K562 (cell line): ENCODE data around the gene MAN1A1. TPM values are rescaled to one million over a fixed set of nuclear protein-coding genes. Genes with fewer than 3 reads are reported as not detected.

Experiments
- ATAC-seq: fragments of 200-7000 bp; cut with Tn5 transposase; 3 replicates; pipeline ENCODE4 v1.9.1; 2020; ENCODE audit warnings: moderate library complexity
- BruUV-seq: library from RNA; stranded (reverse); fragments of 400-500 nt; replicated peaks from 2 replicates; lab custom pipeline; 2021; lab: Mats Ljungman, UMichigan
- CTCF ChIA-PET: fragments of 300-600 bp; formaldehyde crosslinking; extraction: SDS; loops from one replicate; lab custom pipeline; 2021; ENCODE audit warnings: low intra/inter-chr PET ratio; lab: Yijun Ruan, JAX
- POLR2A ChIA-PET: fragments of 300-600, 350-650 bp; sonication (Branson Sonifier 250); formaldehyde crosslinking; extraction: SDS; loops from one replicate; lab custom pipeline; 2021; ENCODE audit warnings: antibody characterized with exemption, inconsistent platforms; lab: Yijun Ruan, JAX
- DNase-seq, 4 experiments: peaks; one replicate each; pipeline versions ENCODE4 v3.0.0 to v3.0.0-alpha.2; 2011 to 2018; ENCODE audit warnings: low spot score in 3 of 4, mixed read lengths in 3 of 4; ENCODE audit errors: extremely low read depth in 1 of 4
- FAIRE-seq: peaks from 2 replicates; lab custom pipeline; 2011; peaks lifted over from hg19 to GRCh38; lab: Jason Lieb, UNC
- H2AFZ ChIP-seq: 2 replicates; pipeline ENCODE4 v1.6.0; 2011; ENCODE audit warnings: low read depth, low read length, control low read depth, inconsistent platforms
- H3K27ac ChIP-seq: fragments of 200-600 bp; 3 replicates; pipeline ENCODE4 v1.8.0; 2011; ENCODE audit warnings: low read depth, mild to moderate bottlenecking, control low read depth, inconsistent platforms, low read length, moderate library complexity, mixed read lengths; ENCODE audit errors: extremely low read depth
- H3K27me3 ChIP-seq, 2 experiments: fragments of 300-600 bp in 1 of 2; 2 replicates in 1 of 2; 3 replicates in 1 of 2; pipeline versions ENCODE4 v1.6.0 to v1.8.0; 2011; ENCODE audit warnings: inconsistent platforms in 2 of 2, low read length in 2 of 2, mild to moderate bottlenecking in 1 of 2, mixed read lengths in 1 of 2, moderate library complexity in 1 of 2; ENCODE audit not compliant: control insufficient read depth in 2 of 2, insufficient read depth in 2 of 2
- H3K36me3 ChIP-seq: fragments of 300-600 bp; 3 replicates; pipeline ENCODE4 v1.8.0; 2011; ENCODE audit warnings: mild to moderate bottlenecking, low read length, inconsistent platforms; ENCODE audit not compliant: control insufficient read depth, insufficient read depth
- H3K4me1 ChIP-seq, 2 experiments: fragments of 200-600 bp in 1 of 2; replicated peaks in 1 of 2; 2 replicates in 1 of 2; 3 replicates in 1 of 2; pipeline versions ENCODE4 v1.5.1 to v1.8.0; 2011; ENCODE audit warnings: inconsistent platforms in 2 of 2, low read length in 2 of 2, mild to moderate bottlenecking in 1 of 2, mixed read lengths in 1 of 2, moderate library complexity in 1 of 2; ENCODE audit not compliant: control insufficient read depth in 2 of 2, insufficient read depth in 2 of 2
- H3K4me2 ChIP-seq: 2 replicates; pipeline ENCODE4 v1.6.1; 2011; ENCODE audit warnings: low read length, control low read depth, inconsistent platforms, mixed read lengths; ENCODE audit not compliant: insufficient read depth
- H3K4me3 ChIP-seq: fragments of 200-600 bp; sonication (generic), shearing (Covaris generic); 2 replicates; pipeline ENCODE4 v1.5.1; 2016; ENCODE audit warnings: control low read depth, inconsistent platforms
- H3K79me2 ChIP-seq: fragments of 200-600 bp; 3 replicates; pipeline ENCODE4 v1.8.0; 2011; ENCODE audit warnings: low read length, inconsistent platforms; ENCODE audit not compliant: control insufficient read depth, insufficient read depth
- H3K9ac ChIP-seq, 2 experiments: 2 replicates each; pipeline versions ENCODE4 v1.6.0 to v1.6.1; 2011; ENCODE audit warnings: low read depth in 2 of 2, low read length in 2 of 2, control low read depth in 1 of 2, inconsistent platforms in 1 of 2, mild to moderate bottlenecking in 1 of 2, mixed read lengths in 1 of 2; ENCODE audit not compliant: insufficient read depth in 1 of 2
- H3K9me1 ChIP-seq: one replicate; pipeline ENCODE4 v1.6.0; 2011; ENCODE audit warnings: inconsistent platforms, mild to moderate bottlenecking, low read length, moderate library complexity; ENCODE audit not compliant: control insufficient read depth, insufficient read depth
- H3K9me3 ChIP-seq: replicated peaks from 2 replicates; pipeline ENCODE4 v1.5.1; 2011; ENCODE audit warnings: low read depth, low read length, inconsistent platforms; ENCODE audit not compliant: control insufficient read depth, insufficient read depth
- H4K20me1 ChIP-seq: replicated peaks from 2 replicates; pipeline ENCODE4 v1.6.1; 2011; ENCODE audit warnings: low read length, inconsistent platforms, mixed read lengths; ENCODE audit not compliant: control insufficient read depth, insufficient read depth
- CBFA2T2 ChIP-seq: fragments of 450-650 bp; conservative IDR thresholded peaks from 2 replicates; pipeline ENCODE4 v1.6.1; 2017; ENCODE audit warnings: mild to moderate bottlenecking
- CBFB ChIP-seq: sonication (generic); formaldehyde crosslinking; IDR thresholded peaks from 2 replicates; pipeline ENCODE4 v1.4.0; 2020; ENCODE audit warnings: mild to moderate bottlenecking, missing genetic modification reagents
- CREBBP ChIP-seq: IDR thresholded peaks from one replicate; pipeline ENCODE4 v1.6.1; 2012; ENCODE audit warnings: low read depth, mild to moderate bottlenecking, control low read depth, inconsistent platforms, low read length
- EHMT2 ChIP-seq: fragments of 450-650 bp; IDR thresholded peaks from 2 replicates; pipeline ENCODE4 v1.6.1; 2018; ENCODE audit warnings: antibody characterized with exemption
- ESRRB ChIP-seq: fragments of 250-450 bp; sonication (Bioruptor Pico); IDR thresholded peaks from 2 replicates; pipeline ENCODE4 v1.5.0; 2020; ENCODE audit warnings: mild to moderate bottlenecking, moderate library complexity, borderline replicate concordance
- ETV5 ChIP-seq: sonication (generic); formaldehyde crosslinking; IDR thresholded peaks from 2 replicates; pipeline ENCODE4 v1.4.0; 2020; ENCODE audit warnings: low read depth, mild to moderate bottlenecking, missing genetic modification reagents
- HIVEP1 ChIP-seq: fragments of 250-450 bp; sonication (Bioruptor Pico); IDR thresholded peaks from 2 replicates; pipeline ENCODE4 v1.4.0; 2020; ENCODE audit warnings: mild to moderate bottlenecking
- HOMEZ ChIP-seq: fragments of 250-450 bp; sonication (Bioruptor Pico); IDR thresholded peaks from 2 replicates; pipeline ENCODE4 v1.4.0; 2020; ENCODE audit warnings: mild to moderate bottlenecking, moderate library complexity
- ILK ChIP-seq: fragments of 450-650 bp; IDR thresholded peaks from 2 replicates; pipeline ENCODE4 v1.6.1; 2016; ENCODE audit warnings: missing genetic modification characterization, low read depth, mild to moderate bottlenecking, missing compliant biosample characterization, moderate library complexity, borderline replicate concordance
- L3MBTL2 ChIP-seq: fragments of 450-650 bp; IDR thresholded peaks from 2 replicates; pipeline ENCODE4 v1.6.1; 2016; ENCODE audit warnings: mild to moderate bottlenecking, moderate library complexity
- MXI1 ChIP-seq: IDR thresholded peaks from 2 replicates; pipeline ENCODE4 v1.6.1; 2011; ENCODE audit warnings: low read depth, mild to moderate bottlenecking, improper control_type of control experiment, low read length
- NELFE ChIP-seq: IDR thresholded peaks from 2 replicates; pipeline ENCODE4 v1.6.1; 2011; ENCODE audit warnings: mild to moderate bottlenecking; ENCODE audit not compliant: insufficient read depth, insufficient read length
- RCOR1 ChIP-seq, 2 experiments: IDR thresholded peaks; 2 replicates each; pipeline ENCODE4 v1.6.1; 2012; ENCODE audit warnings: low read depth in 2 of 2, low read length in 2 of 2, borderline replicate concordance in 1 of 2, improper control_type of control experiment in 1 of 2
- TSC22D4 ChIP-seq: fragments of 450-650 bp; IDR thresholded peaks from 2 replicates; pipeline ENCODE4 v1.6.1; 2016; ENCODE audit warnings: missing genetic modification characterization, missing biosample characterization, control low read depth
- ZBED1 ChIP-seq: IDR thresholded peaks from 2 replicates; pipeline ENCODE4 v1.6.1; 2014
- ZNF79 ChIP-seq: fragments of 250-450 bp; sonication (Bioruptor Pico); IDR thresholded peaks from 2 replicates; pipeline ENCODE4 v1.4.0; 2020; ENCODE audit warnings: low read depth, mild to moderate bottlenecking, moderate library complexity
- WGBS: fragments of 100-300 bp; shearing (Covaris generic); methylation state at CpG from one replicate; pipeline ENCODE4 v1.1.6; 2016; ENCODE audit warnings: low coverage, mixed read lengths; ENCODE audit not compliant: insufficient coverage; ENCODE audit errors: missing lambda C conversion rate; 5-methylcytosine and 5-hydroxymethylcytosine counted together
- in situ Hi-C: fragments of 300-500 bp; cut with MboI; formaldehyde crosslinking; loops from 4 replicates; pipeline ENCODE4 v1.15.0; 2018; ENCODE audit warnings: inconsistent platforms, mixed read lengths
- intact Hi-C: fragments of 100-400 bp; cut with micrococcal nuclease; formaldehyde crosslinking; loops from 2 replicates; pipeline ENCODE4 v1.14.2; 2022
- polyA plus RNA-seq, 8 experiments: library from polyadenylated mRNA; depleted of rRNA in 4 of 8; stranded (reverse) in 5 of 8; unstranded in 3 of 8; fragments of >200 nt; fragmentation: Nextera tagmentation in 2 of 8; fragmentation: Illumina TruSeq in 1 of 8; extraction: Ambion mirVana in 2 of 8; extraction: Trizol in 1 of 8; gene quantifications; 2 replicates each; pipeline versions ENCODE4 v1.2.1 to v1.2.3, GENCODE V29; 2011 to 2014; ENCODE audit warnings: inconsistent platforms in 1 of 8, missing spikeins in 1 of 8
- total RNA-seq, 7 experiments: library from RNA; depleted of rRNA in 6 of 7; stranded (reverse); fragments of >200 nt in 6 of 7; fragmentation: Illumina TruSeq in 2 of 7; extraction: Trizol in 2 of 7; gene quantifications; 2 replicates each; pipeline versions ENCODE4 v1.2.1 to v1.2.3, GENCODE V29; 2011 to 2021; ENCODE audit warnings: low replicate concordance in 1 of 7
- TF ChIP-seq, protein P1 (sequence below): fragments of 250-450 bp; sonication (Bioruptor Pico); IDR thresholded peaks from 2 replicates; pipeline ENCODE4 v1.8.0; 2021; ENCODE audit warnings: moderate library complexity, mild to moderate bottlenecking, inconsistent platforms

The MAN1A1 gene
- total and polyA plus RNA-seq, 9 of the 15 experiments (the other 6 are each of a cell fraction or from before 2014, with no cell fraction given): 24.5 to 78.4 (median 59.7) TPM

- TF ChIP-seq CBFA2T2 (no peak), ETV5 (CRISPR knock-in tag) (no peak), CBFB (no peak), ZNF79 (no peak), L3MBTL2 (no peak), EHMT2 (no peak)
- no peak overlapping the region for H3K4me2 ChIP-seq
- 90% methylated on average over 1 of the region's 1 CpG for WGBS
- no peak overlapping the region for H3K9ac ChIP-seq
- no peaks in the 10 kb centered on the region for H3K27me3 ChIP-seq
- no peak for ATAC-seq
- POLR2A ChIA-PET: no interaction called here
- in situ Hi-C loops: no loop called here
- no peaks in the 10 kb centered on the region for H3K9me3 ChIP-seq
- no TSS peak for BruUV-seq
- FAIRE-seq: no peak
- DNase-seq: no peak
- no peak overlapping the region for H2AFZ ChIP-seq
- no peaks in the 10 kb centered on the region for H3K4me1 ChIP-seq
- intact Hi-C loops: no loop called here
- H4K20me1 ChIP-seq: no peaks in the 10 kb centered on the region
- H3K4me3 ChIP-seq: no peak overlapping the region
- CTCF ChIA-PET: no interaction called here
- H3K27ac ChIP-seq: no peak overlapping the region
- H3K36me3 ChIP-seq: peaks cover 98% of the 10 kb centered on the region
- no peaks in the 10 kb centered on the region for H3K9me1 ChIP-seq
- H3K79me2 ChIP-seq: no peaks in the 10 kb centered on the region; the same call in 2 of the 3 replicates
Measured at GRCh38 chr6:119183457-119183856, 166.1 kb downstream of the MAN1A1 start.

DNA sequence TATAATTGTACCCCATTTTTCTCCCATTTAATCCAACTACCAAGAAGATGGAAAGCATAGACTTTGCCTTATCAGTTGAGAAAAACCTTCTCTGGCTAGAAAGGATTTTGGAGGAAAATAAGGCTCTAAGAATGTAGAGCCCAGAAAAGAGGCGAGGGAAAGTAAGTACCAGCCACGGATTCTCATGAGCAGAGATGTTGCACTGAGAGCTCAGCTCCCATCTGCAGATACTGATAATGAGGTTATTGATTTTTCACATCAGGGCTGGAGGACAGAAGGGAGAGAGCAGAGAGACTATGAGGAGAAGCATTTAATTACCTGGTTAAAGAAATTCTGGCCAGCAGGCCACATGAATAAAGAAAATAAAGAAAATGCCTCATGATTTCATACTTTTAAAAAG lies 166.7 kb downstream of the MAN1A1 start:
- in situ Hi-C loops: no loop called here
- Histone ChIP-seq H3K36me3 (peaks cover 98% of the 10 kb centered on the region), H3K9ac (no peak overlapping the region), H3K9me1 (no peaks in the 10 kb centered on the region), H3K4me2 (no peak overlapping the region), H3K4me1 (no peaks in the 10 kb centered on the region), H3K27ac (no peak overlapping the region), H4K20me1 (no peaks in the 10 kb centered on the region), H3K9me3 (no peaks in the 10 kb centered on the region), H3K4me3 (no peak overlapping the region), H3K27me3 (no peaks in the 10 kb centered on the region), H2AFZ (no peak overlapping the region), H3K79me2 (no peaks in the 10 kb centered on the region; the same call in 2 of the 3 replicates)
- WGBS: 62% methylated on average over 2 of the region's 2 CpGs
- BruUV-seq: no TSS peak
- FAIRE-seq (no peak), DNase-seq (no peak), ATAC-seq (no peak)
- CTCF ChIA-PET: no interaction called here
- POLR2A ChIA-PET: no interaction called here
- intact Hi-C loops: no loop called here
- TF ChIP-seq, protein P1, sequence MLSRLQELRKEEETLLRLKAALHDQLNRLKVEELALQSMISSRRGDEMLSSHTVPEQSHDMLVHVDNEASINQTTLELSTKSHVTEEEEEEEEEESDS: no peak
- TF ChIP-seq HIVEP1 (no peak), TSC22D4 (tag) (no peak), ZBED1 (no peak), ESRRB (CRISPR knock-in tag) (no peak), ILK (tag) (no peak), RCOR1 (IDR thresholded peaks at IDR 0.05; ENCODE audit: borderline replicate concordance in 1 of 2, low read depth in 2 of 2, low read length in 2 of 2) (no peak), HOMEZ (no peak), MXI1 (no peak), NELFE (no peak), CREBBP (no peak)
